ENCODE measurements around the gene TOP3B.

DNA sequence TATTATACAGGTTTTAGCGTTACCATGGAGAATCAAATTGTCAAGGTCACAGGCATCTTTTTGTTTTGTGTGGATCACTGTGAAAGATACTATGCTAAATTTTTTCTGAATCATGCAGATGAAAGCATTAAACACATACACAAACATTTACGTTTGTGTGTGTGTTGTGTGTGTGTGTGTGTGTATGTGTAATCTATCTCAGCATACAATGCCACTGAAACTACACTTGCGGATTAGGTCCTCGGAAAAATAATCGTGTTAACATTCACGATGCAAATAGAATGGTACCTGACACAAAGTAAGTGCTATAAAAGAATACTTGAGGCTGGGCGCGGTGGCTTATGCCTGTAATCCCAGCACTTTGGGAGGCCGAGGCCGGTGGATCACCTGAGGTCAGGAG lies 41.9 kb upstream of the TOP3B start:
- TF ChIP-seq, protein P1, sequence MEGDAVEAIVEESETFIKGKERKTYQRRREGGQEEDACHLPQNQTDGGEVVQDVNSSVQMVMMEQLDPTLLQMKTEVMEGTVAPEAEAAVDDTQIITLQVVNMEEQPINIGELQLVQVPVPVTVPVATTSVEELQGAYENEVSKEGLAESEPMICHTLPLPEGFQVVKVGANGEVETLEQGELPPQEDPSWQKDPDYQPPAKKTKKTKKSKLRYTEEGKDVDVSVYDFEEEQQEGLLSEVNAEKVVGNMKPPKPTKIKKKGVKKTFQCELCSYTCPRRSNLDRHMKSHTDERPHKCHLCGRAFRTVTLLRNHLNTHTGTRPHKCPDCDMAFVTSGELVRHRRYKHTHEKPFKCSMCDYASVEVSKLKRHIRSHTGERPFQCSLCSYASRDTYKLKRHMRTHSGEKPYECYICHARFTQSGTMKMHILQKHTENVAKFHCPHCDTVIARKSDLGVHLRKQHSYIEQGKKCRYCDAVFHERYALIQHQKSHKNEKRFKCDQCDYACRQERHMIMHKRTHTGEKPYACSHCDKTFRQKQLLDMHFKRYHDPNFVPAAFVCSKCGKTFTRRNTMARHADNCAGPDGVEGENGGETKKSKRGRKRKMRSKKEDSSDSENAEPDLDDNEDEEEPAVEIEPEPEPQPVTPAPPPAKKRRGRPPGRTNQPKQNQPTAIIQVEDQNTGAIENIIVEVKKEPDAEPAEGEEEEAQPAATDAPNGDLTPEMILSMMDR (IDR thresholded peaks at IDR 0.05): no peak
- no peak for TF ChIP-seq POLR2A (IDR thresholded peaks at IDR 0.05)

All from right lobe of liver (tissue), 4 donors.